ENCODE data around the gene TOM1L2.
"Not testable (repeated sequence)": the region's sequence is repeated elsewhere in the genome, so short reads cannot be mapped to it uniquely, and the experiment has no call there.

TOM1L2 gene

DNA sequence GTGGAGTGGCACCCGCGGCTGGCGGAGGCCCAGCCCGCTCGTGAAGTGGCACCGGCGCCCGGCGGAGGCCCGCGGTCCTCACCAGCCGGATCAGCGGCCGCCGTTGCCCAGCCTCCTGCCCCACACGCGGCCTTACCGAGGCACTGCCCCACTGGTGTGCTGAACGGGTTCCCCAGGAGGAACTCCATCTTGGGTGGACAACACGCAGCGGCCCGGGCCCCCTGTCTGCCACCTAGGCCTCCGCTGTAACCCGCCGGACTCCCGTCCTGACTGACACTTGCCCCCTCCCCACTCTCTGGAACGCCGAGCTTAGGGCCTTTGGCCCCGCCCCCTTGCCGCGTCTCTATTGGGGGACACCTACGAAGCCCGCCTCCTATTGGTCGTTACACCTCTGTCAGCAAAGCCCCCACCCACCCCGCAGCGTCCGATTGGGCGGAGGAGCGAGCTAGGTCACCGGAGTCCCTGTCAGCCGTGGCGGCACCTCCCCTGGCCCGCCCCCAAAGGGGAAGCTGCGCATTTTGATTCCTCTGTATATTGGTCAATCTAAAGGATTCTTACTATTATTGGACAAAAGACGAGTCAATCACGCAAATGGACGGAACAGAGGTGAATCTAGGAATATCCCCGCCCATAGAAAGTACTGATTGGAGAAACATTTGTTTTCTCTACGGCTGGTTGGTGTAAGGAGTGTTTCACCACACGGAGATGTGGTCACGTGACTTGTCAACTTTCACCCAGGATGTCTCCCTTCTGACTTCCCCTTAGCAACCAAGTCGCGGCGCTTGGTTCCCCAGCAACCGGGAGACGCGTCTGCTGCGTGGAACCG, at the start of gene TOM1L2, which contains the start of gene DRC3:
Gene TOM1L2, minus strand, starts transcription at position 275 of the 826 bp plus-strand sequence. Its CDS starts 87 bp downstream, at position 188.
Gene DRC3, plus strand, starts transcription at position 737 of the 826 bp plus-strand sequence. CDS start 4,737 bp downstream, outside the sequence.
- peak; percentile 100 for DNase-seq

DNA sequence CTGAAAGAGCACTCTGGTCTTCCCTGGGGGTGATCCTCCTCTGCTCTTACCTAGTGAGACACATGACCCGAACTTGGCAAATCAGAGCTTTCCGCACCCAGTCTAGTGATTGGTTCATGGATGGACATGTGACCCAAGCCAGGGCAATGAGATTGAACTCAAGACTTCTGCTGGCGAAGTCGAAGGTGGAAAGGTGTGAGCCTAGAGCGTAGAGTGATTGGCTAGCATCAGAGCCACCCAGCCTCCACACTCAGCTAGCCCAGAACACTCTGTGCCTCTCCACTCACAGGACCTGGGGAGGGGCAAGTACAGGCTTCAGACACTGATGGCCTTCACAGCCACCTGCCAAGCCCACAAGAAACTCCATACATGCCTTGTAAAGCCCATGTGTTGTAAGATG, 49.2 kb upstream of the TOM1L2 start:
- no peak for DNase-seq

DNA sequence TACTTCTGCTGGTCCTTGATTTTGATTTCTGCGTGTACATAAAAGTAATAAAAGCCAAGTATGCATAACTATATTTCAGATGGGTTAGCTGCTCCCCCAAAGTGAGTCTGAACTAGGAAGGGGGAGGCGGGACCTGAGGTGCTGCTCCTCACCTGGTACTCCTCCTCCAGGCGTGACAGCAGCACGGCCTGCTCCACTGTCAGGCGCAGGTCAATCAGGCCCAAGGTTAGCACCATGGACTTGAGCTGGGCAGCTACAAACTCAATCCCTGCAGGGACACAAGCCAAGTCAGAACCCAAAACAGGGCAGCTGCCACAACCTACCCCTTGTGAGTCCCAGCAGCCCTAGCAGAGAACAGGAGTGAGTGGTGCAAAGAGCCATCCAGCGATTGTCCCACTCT, 48.8 kb upstream of the TOM1L2 start:
- no peak for DNase-seq

DNA sequence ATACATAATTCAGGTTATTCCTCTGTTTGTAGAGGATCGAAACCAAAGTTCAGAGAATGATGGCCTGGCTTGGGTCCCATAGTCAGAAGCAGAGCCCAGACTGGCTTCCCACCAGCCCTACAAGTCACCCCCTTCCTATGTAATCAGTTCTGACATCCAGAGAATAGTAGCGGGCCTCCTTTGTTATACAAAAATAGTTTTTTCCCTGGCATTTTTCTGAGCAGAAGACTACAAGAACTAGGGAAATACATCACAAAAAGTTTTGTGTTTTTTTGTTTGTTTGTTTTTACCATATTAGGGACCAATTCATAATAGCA, 47.6 kb upstream of the TOM1L2 start:
- DNase-seq: no peak

DNA sequence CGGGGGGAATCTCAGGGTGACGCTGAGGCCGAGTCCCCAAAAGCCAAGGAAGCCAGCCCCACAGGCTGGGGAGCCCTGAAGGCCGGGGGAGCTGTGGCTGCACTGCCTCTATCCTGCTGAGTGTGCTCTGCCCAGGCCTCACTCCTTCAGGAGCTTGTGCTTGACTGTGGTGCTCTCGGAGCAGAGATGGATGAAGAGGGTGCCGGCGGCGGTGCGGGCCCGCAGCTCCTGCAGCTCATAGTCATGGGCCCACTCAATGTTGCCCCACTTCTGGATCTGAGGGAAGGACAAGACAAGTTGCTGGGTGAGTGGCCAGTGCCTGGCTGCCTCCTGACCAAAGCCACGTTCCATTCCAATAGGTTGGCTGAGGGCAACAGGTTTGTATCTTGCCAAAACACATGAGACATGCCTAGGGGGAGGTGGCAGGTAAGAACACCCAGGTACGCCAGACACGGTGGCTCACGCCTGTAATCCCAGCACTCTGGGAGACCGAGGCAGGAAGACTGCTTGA, 46.3 kb upstream of the TOM1L2 start:
- no peak for DNase-seq

DNA sequence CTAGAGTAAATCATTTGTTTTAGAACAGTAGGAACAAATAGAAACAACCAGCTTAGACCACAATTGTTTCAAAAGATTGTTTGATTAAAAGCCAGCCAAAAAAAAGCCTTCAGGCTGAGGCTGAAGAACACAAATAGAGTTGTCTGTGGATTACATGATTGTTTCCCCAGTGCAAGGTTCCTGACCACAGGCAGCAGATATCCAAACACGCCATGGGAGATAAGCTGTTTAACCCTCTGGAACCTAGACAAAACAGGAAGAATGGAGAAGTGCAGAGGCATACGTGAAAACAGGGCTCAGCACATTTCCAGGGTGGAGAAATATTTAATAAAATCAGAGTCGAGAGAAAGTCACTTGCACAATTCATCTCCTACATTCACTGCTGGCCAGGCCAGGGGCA, 45.8 kb upstream of the TOM1L2 start:
- no peak for DNase-seq

DNA sequence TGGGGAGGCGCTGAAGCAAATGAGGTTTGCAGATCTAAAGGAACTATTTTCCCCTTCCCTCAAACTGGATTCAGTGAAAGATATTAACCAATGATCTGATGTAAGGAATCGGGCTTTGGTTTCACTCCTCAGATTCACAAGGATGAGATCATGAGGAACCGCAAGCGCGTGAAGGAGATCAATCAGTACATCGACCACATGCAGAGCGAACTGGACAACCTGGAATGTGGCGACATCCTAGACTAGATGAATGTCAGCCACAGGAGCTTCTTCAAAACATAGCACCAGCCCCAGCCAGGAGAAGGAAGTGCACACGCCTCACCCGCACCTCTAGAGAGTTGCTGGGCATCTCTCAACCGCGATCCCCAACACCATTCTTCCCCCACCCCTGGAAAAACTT, 44.2 kb upstream of the TOM1L2 start:
- DNase-seq: no peak

DNA sequence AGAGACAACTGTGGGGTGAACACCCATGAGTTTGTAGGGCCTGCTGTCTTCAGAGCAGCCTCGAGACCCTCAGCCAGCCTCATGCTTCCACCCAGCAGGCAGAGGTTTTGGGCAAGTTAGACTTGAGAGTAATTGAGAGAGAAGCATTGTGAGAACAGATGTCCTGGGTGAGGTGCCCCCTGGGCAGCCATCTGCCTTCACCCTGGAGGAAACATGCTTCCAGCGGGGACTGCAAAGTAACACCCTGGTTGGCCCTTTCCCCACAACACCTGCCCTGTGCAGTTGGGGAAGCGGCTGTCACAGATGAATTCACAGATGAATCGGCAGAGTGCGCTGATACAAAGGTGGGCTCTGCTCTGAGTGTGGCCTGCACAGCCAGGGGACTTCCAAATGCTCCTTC, 43.4 kb upstream of the TOM1L2 start:
- DNase-seq: no peak

DNA sequence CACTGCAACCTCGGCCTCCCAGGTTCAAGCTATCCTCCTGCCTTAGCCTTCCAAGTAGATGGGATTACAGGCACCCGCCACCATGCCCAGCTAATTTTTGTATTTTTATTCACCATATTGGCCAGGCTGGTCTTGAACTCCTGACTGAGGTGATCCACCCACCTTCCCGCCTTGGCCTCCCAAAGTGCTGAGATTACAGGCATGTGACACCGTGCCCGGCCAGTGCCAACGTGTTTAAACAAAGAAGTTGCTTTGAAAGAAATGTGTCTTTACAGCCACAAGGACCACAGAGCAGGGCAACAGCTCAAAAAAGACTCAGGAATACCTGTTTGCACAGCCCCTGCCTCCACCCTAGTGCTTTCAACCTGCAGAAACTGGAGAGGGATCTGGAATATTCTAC, 41.8 kb upstream of the TOM1L2 start:
- DNase-seq: no peak

DNA sequence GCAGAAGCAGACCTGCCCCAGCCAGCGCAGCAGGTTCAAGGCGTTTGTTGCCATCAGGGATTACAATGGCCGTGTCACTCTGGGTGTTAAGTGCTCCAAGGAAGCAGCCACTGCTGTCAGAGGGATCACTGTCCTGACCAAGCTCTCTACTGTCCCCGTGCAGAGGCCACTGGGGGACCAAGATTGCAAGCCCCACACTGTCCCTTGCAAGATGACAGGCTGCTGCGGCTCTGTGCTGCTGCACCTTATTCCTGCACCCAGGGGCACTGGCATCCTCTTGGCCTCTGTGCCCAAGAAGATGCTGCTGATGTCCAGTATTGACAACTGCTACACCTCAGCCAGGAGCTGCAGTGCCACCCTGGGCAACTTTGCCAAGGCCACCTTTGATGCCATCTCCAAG, 39.1 kb upstream of the TOM1L2 start:
- DNase-seq: no peak

DNA sequence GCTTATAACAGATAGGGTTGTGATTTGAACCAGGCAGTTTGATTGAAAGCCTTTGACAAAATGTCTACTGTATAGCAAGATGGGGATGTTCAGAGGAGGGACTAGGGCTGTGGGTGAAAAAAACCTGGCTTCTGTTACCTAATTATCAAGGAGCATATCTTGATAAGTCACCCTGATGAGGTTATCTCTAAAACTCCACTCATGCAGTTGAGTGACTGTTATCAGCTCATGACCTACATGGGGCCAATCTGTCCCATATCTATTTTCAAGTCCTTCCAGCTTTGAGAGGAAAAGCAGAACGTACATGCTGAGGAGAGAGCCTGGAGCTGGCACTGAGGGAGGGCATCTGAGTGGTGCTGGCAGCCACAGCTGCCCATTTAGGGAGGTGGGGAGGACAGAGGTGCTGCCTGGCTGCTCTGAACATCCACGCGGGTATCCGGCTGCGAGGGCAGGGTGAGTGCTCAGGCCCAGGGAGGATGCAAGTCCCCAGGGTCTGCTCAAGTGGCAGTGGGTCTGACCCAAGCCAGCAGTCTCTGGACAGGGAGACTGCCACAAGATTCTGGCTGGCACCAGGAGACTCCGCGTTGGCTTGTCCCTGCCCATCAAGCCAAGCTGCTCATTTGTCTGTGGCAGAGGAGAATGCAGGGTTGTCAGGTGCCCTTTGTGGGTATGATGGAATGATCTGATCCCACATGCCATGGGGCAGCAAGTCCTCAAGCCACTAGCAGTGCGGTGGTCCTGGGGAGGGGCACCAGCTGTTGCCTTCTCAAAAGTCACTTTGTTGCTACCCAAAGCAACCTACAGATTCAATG, 37.6 kb upstream of the TOM1L2 start:
- DNase-seq: no peak

DNA sequence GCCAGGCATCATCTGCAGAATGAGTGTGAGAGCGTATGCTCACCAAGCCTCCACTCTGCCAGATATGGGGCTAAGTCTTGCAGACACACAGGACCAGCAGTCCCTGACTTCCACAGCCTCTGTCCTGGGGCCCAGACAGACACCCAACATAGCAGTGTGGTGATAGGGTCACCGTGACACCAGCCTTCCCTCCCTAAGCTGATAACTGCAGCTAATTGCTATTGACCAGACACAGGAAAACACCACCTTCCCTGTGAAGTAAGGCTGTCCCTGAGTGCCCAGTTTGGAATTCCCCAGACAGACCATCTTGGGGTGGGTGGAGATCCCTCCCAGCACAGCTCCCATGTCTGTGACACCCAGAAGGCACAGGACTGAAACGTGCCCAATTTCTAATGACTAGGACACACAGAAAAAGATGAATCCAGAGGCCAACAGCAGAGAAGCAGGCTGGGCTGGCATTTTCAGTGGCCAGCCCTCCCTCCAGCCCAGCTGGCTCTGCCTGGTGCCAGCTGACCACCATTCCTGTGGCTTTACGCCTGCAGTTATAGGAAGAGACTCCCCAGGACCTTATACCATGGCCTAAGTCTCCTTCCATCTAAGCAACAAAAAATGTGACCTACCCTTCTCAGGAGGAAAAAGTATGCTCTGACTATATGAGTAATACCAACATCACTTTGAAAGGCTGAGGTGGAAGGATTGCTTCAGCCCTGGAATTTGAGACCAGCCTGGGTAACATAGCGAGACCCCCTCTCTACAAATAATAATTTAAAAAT, 36.5 kb upstream of the TOM1L2 start:
- no peak for DNase-seq

DNA sequence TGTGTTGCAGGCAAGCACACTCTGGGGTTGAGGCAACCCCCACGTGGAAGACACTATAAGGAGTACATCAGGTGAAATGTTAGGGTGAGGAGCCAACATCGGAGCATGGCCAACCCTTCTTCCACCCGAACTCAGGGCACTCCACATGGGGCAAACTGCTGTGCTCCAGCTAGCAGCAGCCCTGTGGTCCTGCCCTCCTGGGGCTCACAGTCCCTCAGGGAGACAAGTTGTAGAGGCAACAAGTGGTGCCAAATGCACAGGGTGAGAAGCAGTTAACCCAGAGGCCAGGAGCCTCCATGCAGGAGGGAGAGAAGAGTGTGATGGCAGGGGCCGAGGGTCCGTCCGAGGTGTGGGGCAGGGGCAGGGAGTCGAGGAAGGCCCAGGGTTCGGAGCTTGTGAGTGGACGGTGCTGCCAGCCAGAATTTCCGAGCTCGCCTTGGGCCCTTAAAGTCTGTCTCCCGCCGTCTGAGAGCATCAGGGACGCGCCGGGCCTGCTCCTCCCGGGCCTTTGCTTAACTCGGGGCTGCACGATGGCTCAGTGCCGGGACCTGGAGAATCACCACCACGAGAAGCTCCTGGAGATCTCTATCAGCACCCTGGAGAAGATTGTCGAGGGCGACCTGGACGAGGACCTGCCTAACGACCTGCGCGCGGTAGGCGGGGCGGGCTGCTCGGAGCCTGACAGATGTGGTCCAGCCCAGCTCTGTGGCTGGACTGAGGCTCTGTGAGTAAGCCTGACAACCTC, 34.5 kb upstream of the TOM1L2 start:
- no peak for DNase-seq

DNA sequence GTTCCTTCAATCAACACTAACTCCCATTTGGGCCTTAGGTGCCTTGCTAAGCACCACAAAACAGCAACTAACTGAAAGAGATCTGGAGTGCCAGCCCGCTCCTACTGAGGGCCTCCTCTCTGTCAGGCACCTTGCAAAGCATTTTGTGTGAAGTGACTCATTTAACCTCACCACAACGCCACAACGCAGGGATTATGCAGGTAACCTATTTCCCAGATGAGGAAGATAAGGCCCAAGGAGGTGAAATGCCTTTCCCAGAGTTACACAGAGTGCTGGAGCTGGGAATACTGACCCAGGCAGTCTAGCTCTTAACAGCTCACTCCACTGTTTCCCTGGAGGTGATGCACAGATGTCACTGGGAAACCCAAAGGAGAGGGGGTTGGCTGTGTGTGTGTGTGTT, 33.3 kb upstream of the TOM1L2 start:
- DNase-seq: no peak

DNA sequence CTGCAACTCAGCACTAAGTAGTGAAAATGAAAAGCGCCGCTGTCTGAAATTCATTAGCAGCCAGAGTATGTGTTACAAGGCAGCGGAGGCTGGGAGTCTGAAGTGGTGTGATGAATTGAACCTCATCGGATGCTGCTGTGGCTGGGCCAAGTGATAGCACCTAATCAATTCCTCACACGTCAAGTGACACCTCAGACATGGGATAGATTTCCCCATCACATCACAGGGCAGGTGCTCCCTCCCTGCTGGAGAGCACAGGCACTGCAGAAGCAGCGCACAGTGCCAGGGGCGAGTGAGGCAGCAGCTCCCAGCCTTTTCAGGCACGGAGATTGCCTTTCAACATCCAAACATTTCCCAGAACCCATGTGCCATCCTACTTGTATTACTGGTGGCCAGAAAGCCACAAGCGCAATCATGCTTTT, 32.7 kb upstream of the TOM1L2 start:
- DNase-seq: no peak

DNA sequence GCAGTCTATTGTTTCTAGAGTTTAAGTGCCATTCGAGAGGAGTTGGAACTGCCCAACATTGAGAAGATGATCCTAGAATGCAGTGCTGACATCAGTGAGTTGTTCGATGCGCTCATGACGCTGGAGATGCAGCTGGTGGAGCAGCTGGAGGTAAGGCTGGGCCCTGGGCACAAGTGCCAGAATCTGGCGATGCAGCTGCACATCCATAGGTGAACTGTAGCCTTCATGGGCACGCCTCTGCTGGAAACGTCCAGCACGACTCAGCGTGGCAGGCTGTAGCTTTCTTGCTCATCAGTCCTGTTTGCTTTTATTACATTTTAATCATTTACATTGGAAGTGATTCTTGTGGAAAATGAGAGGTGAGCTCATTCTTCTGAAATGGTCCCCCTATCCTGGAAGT, 32.1 kb upstream of the TOM1L2 start:
- no peak for DNase-seq

DNA sequence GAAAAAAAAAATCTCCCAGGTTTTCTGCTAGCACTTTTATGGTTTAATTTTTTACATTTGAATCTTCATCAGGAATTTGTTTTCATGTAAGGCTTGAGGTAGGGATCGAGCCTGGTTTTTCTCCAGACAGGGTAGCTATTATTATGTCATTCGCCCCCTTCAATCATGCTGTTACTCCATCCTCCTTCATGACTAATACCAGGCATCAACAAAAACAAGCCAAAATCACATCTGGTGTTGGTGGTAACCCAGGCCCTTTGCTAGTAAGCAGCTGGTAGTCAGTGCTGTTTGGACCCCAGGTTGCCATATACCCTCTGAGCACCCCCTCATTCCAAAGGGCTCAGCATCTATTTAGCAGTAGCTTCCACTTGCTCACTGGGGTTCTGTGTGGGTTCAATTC, 30.0 kb upstream of the TOM1L2 start:
- no peak for DNase-seq

DNA sequence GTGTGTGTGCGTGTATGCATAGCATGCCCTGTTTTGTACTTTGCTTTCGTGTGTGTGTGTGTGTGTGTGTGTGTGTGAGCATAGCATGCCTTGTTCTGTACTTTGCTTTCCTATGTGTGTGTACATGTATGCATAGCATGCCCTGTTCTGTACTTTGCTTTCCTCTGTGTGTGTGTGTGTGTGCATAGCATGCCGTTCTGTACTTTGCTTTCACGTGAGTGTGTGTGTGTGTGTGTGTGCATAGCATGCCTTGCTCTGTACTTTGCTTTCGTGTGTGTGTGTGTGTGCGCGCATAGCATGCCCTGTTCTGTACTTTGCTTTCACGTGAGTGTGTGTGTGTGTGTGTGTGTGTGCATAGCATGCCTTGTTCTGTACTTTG, 27.8 kb upstream of the TOM1L2 start:
- no peak for DNase-seq

DNA sequence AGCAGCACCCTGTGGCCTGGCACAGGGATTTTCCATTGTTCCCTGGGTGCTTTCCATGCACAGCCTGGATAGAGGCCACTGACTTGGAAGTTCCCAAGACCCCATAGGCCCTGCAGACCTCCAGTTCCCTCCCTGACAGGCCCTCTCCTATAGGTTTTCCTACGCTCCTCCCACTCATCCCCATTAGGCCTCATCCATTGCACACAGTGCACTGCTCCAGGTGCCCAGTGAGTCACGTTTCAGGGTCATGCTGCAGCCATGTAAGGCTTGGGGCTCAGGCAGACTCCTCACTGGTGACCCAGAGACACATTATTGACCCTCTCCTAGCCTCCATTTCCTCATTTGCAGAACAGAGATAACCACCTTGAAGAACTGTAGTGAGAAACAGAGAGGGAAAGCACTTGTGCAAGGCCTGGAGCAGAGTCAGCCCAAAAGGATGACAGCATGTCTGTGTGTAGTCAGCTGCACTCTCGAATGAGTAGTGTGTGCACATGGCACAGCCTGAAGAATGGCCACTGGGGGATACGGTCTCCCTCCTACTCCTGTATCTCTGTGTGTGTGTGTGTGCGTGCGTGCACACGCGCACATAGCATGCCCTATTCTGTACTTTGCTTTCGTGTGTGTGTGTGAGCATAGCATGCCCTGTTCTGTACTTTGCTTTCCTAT, 27.3 kb upstream of the TOM1L2 start:
- peak; percentile 5 for DNase-seq

DNA sequence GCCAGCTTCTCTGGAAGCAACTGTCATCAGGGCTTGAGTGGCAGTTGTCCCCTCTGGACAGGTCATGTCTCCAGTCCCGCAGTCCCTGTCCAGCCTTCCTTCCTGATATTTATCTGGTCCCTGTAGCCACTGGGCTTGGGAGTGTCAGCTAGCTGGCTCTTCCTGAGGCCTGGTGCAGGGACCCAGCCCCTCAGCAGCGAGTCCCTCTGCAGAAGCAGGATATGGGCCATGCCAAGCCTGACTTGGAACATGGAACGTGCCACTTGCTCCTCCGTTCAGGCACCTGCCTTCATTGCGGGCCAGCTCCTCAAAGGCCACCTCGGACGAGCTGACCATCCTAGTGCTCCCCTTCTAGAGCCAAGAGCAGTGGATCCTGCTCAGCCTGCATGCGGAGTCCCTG, 26.7 kb upstream of the TOM1L2 start:
- DNase-seq: no peak

DNA sequence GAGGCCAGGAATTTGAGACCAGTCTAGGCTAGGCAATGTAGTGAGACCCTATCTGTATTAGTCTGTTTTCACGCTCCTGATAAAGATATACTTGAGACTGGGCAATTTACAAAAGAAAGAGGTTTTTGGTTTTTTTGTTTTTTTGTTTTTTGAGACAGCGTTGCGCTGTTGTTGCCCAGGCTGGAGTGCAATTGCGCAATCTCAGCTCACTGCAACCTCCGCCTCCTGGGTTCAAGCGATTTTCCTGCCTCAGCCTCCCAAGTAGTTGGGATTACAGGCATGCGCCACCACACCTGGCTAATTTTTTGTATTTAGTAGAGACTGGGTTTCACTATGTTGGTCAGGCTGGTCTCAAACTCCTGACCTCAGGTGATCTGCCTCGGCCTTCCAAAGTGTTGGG, 23.7 kb upstream of the TOM1L2 start:
- DNase-seq: not testable (repeated sequence)

All from inflammatory macrophage treated with lipopolysaccharide for 4 hours (primary cell).